ENCODE results near the gene SHPK. TPM values are rescaled to one million over a fixed set of nuclear protein-coding genes. Genes with fewer than 3 reads are reported as not detected.

SHPK gene
- polyA plus RNA-seq, 1 experiment = 5.6 TPM

DNA sequence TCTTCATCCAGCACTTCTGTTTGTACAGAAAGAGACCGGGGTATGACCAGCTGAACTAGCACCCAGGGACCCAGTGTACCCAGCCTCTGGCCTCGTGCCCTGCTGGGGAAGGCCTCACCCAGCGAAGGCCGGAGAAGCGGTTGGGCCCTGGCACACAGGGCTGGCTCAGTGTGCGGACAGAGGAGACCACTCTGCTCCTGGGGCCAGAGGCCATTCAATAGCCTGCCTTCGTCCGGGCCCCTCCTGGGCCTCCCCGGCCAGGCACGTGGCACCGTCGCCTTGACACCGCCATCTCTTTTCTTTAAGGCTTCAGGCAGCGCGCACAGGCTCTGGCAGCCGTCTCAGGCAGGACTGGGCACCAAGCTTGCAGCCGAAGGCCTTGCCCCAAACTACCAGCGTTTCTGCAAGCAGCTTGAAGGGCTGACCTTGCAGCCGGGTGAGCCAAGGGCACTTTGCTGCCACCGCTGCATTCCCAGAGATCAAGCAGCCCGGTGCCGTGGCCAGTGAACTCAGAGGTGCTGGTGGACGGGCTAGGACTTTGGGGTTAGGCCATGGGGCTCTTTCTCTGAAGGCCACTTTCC is 24.4 kb upstream of the SHPK start:
- H3K27me3 ChIP-seq (ENCODE audit: control insufficient read depth, insufficient read depth, low read length) = no peaks in the 10 kb centered on the region
- peaks cover 25% of the 10 kb centered on the region for H3K36me3 ChIP-seq (ENCODE audit: control insufficient read depth, insufficient read depth, low read length)
- TF ChIP-seq, protein P1, sequence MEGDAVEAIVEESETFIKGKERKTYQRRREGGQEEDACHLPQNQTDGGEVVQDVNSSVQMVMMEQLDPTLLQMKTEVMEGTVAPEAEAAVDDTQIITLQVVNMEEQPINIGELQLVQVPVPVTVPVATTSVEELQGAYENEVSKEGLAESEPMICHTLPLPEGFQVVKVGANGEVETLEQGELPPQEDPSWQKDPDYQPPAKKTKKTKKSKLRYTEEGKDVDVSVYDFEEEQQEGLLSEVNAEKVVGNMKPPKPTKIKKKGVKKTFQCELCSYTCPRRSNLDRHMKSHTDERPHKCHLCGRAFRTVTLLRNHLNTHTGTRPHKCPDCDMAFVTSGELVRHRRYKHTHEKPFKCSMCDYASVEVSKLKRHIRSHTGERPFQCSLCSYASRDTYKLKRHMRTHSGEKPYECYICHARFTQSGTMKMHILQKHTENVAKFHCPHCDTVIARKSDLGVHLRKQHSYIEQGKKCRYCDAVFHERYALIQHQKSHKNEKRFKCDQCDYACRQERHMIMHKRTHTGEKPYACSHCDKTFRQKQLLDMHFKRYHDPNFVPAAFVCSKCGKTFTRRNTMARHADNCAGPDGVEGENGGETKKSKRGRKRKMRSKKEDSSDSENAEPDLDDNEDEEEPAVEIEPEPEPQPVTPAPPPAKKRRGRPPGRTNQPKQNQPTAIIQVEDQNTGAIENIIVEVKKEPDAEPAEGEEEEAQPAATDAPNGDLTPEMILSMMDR (IDR thresholded peaks at IDR 0.05; ENCODE audit: insufficient read depth, low read depth, low read length) = no peak
- H3K4me3 ChIP-seq (ENCODE audit: low read depth, low read length) = no peak overlapping the region
- no peak for DNase-seq (ENCODE audit: low read depth)
- ChIA-PET CTCF (interaction anchor here (1.5 to 3.5 kb wide), 2 partner anchors 9 to 12 kb away, joined by 3 to 13 read pairs; no protein-coding TSS in a partner anchor), POLR2A (no interaction called here)

DNA sequence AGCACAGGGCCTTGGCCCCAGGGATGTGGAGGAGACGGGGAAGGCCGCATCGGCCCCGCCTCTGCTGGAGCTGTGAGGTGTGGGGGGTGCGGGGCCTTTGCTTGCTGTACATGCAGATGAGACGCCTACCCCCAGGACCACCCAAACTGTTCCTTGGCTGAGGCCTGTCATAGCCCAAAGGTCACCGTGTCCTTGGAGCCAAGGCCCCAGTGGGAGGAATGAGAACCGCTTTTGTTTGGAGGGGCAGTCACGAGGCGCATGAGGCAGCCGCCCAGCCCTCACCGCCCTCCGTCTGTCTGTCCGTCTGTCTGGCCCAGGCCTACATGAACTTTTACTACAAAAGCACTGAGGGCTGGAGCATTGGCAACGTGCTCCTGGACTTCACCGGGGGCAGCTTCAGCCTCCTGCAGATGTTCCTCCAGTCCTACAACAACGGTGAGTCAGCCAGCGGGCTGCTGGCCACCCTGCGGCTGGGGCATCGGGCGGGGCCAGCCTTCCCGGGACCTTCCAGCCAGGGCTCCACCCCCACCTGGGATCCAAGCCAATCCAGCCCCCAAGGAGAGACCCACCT is 23.6 kb upstream of the SHPK start:
- TF ChIP-seq, protein P1 (IDR thresholded peaks at IDR 0.05; ENCODE audit: insufficient read depth, low read depth, low read length) = peak; percentile 54
- ChIA-PET POLR2A (interaction anchor here (0.7 kb wide), 1 partner anchor 56 kb away, joined by 3 read pairs; no protein-coding TSS in a partner anchor), CTCF (interaction anchor here (1.0 to 3.5 kb wide), 4 partner anchors 9 to 611 kb away, joined by 3 to 13 read pairs (median 4); no protein-coding TSS in a partner anchor)
- Histone ChIP-seq H3K27me3 (ENCODE audit: control insufficient read depth, insufficient read depth, low read length) (no peaks in the 10 kb centered on the region), H3K36me3 (ENCODE audit: control insufficient read depth, insufficient read depth, low read length) (peaks cover 23% of the 10 kb centered on the region), H3K4me3 (ENCODE audit: low read depth, low read length) (no peak overlapping the region)
- peak; percentile 74 for DNase-seq (ENCODE audit: low read depth)

DNA sequence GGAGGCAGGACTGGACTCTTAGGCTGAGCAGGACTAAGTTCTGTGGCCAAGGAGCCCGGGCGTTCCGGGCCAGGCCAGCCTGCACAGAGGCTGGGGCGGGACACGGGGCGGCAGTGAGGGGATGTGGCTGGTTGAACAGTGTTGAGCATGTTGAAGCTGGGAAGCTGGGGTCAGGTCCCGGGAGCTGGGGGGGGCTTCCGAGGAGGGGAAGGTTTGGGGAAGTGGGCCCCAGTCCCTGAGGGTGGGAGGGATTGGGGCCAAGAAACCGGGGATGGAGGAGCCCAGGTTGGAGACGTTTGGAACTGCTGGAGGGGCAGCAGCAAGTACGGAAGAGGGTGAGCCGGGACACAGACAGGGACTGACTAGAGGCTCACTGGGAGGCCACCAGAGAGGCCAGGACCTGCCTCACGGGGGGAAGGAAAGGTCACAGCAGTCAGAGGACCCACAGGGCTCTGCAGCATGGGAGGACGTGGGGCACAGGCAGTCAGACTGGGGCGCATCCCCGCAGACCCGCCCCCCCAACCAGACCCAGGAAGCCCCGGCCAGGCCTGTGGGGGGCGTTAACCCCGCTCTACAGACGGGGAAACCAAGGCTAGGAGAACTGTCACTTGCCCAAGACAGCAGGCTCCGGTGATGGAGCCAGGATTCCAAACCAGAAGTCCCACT is 22.9 kb upstream of the SHPK start:
- peaks cover 16% of the 10 kb centered on the region for H3K36me3 ChIP-seq (ENCODE audit: control insufficient read depth, insufficient read depth, low read length)
- no peaks in the 10 kb centered on the region for H3K27me3 ChIP-seq (ENCODE audit: control insufficient read depth, insufficient read depth, low read length)
- TF ChIP-seq, protein P1 (IDR thresholded peaks at IDR 0.05; ENCODE audit: insufficient read depth, low read depth, low read length) = no peak
- CTCF ChIA-PET = interaction anchor here (1.0 to 3.5 kb wide), 5 partner anchors 8 to 610 kb away, joined by 3 to 13 read pairs (median 4); no protein-coding TSS in a partner anchor
- DNase-seq (ENCODE audit: low read depth) = no peak
- POLR2A ChIA-PET = interaction anchor here (0.7 kb wide), 1 partner anchor 55 kb away, joined by 3 read pairs; no protein-coding TSS in a partner anchor
- H3K4me3 ChIP-seq (ENCODE audit: low read depth, low read length) = no peak overlapping the region

DNA sequence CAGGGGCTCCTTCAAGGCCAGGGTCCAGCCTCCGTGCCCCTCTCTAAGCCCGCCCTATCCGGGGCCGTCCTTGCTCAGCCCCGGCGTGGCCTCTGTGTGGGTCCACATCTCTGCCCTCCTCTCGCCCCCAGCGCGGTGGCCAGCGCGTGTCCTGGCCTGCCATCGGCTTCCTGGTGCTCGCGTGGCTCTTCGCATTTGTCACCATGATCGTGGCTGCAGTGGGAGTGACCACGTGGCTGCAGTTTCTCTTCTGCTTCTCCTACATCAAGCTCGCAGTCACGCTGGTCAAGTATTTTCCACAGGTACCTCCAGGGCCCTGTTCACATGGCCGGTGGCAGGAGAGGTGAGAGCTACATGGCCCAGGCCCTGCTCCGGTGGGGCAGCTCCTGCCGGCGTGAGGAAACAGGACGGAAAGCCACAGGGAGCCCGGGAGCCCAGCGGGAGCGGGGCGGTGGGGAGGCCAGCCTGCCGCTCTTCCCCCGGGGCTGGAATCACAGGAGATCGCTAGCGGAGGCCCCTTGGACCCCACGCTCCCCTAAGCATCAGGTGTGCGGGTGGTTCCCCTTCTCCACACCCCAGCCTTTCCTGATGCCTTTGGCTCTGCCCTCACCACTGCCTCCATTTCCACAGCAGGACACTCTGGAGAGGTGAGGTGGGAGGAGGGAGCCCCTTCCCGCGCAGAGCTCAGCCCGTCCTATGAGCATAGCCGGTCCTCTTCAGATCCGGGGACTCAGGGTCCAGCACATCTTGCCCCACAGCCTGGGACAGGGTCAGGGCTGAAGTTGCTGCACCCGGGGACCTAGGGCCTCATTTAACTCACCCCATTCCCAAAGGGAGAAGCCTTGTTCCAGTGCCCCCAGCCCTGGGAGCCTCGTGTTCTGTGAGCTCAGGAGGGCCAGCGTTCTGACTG is 22.1 kb upstream of the SHPK start:
- TF ChIP-seq, protein P1 (IDR thresholded peaks at IDR 0.05; ENCODE audit: insufficient read depth, low read depth, low read length) = no peak
- ChIA-PET CTCF (interaction anchor here (1.0 to 2.0 kb wide), 4 partner anchors 10 to 610 kb away, joined by 3 to 5 read pairs (median 4); no protein-coding TSS in a partner anchor), POLR2A (no interaction called here)
- no peak overlapping the region for H3K4me3 ChIP-seq (ENCODE audit: low read depth, low read length)
- no peaks in the 10 kb centered on the region for H3K27me3 ChIP-seq (ENCODE audit: control insufficient read depth, insufficient read depth, low read length)
- no peak for DNase-seq (ENCODE audit: low read depth)
- H3K36me3 ChIP-seq (ENCODE audit: control insufficient read depth, insufficient read depth, low read length) = peaks cover 8% of the 10 kb centered on the region
